Mucosa of descending colon (tissue), 3 donors: Measurements from ENCODE around the gene FARP2. TPM values are rescaled to one million over a fixed set of nuclear protein-coding genes. Genes with fewer than 3 reads are reported as not detected.

Experiments
- ATAC-seq: fragments of 200-7000 bp; cut with Tn5 transposase; one replicate; pipeline ENCODE4 v1.9.1; 2020; ENCODE audit warnings: mild to moderate bottlenecking, moderate library complexity
- DNase-seq, 3 donors: peaks; one replicate each; pipeline ENCODE4 v3.0.0-alpha.2; 2020
- H3K36me3 ChIP-seq: fragments of 200-600 bp; one replicate; pipeline ENCODE4 v1.8.0; 2021; ENCODE audit warnings: low read depth, mild to moderate bottlenecking
- H3K4me1 ChIP-seq: fragments of 200-600 bp; one replicate; pipeline ENCODE4 v1.8.0; 2021; ENCODE audit warnings: low read depth, mild to moderate bottlenecking
- H3K4me3 ChIP-seq: fragments of 200-600 bp; one replicate; pipeline ENCODE4 v1.8.0; 2021; ENCODE audit warnings: mild to moderate bottlenecking
- H3K9me3 ChIP-seq: fragments of 200-600 bp; one replicate; pipeline ENCODE4 v1.8.0; 2021; ENCODE audit warnings: mild to moderate bottlenecking
- CTCF ChIP-seq: fragments of 200-600 bp; IDR thresholded peaks from one replicate; pipeline ENCODE4 v1.8.0; 2022; ENCODE audit warnings: antibody characterized with exemption, mild to moderate bottlenecking
- intact Hi-C, 2 donors: fragments of 100-400 bp; cut with DNase I in 1 of 2; cut with micrococcal nuclease in 1 of 2; formaldehyde crosslinking; loops; one replicate each; pipeline versions ENCODE4 v1.11.0 to v1.11.1; 2022; cut with DNase I, micrococcal nuclease
- total RNA-seq, 3 donors: library from RNA; stranded (reverse); fragmentation: NEBNext Ultra II Directional in 2 of 3; extraction: Animal tissue kit (Norgen Biotek cat#: 25700) in 2 of 3; gene quantifications; one replicate each; pipeline versions ENCODE4 v1.2.1 to v1.2.4, GENCODE V29; 2021 to 2023
- donor health status: DM: no; HTN: no; CAD: no; lungs with moderate emphysema.
- donor health status: DM: no; HTN: no; CAD: no.
- donor health status: DM: no; HTN: yes; CAD: no.

FARP2 gene
- total RNA-seq, 3 donors from 2014 or later = 98.1 to 163 (median 109) TPM

- Histone ChIP-seq H3K4me1 (peaks cover 7% of the 10 kb centered on the region), H3K9me3 (no peaks in the 10 kb centered on the region), H3K4me3 (no peak overlapping the region), H3K36me3 (no peaks in the 10 kb centered on the region)
- no peak for TF ChIP-seq CTCF
- ATAC-seq (no peak), DNase-seq (no peak)
- intact Hi-C loops = no loop called here
Measured at GRCh38 chr2:241463276-241464135, 107.4 kb downstream of the FARP2 start.

GRCh38 chr2:241465543-241465942, 109.5 kb downstream of the FARP2 start:
- H3K36me3 ChIP-seq = no peaks in the 10 kb centered on the region
- ATAC-seq = no peak
- H3K9me3 ChIP-seq = no peaks in the 10 kb centered on the region
- TF ChIP-seq CTCF = no peak
- H3K4me3 ChIP-seq = no peak overlapping the region
- DNase-seq = no peak
- intact Hi-C loops = no loop called here
- H3K4me1 ChIP-seq = peaks cover 7% of the 10 kb centered on the region

GRCh38 chr2:241466230-241466629, 110.1 kb downstream of the FARP2 start:
- no peaks in the 10 kb centered on the region for H3K36me3 ChIP-seq
- peaks cover 6% of the 10 kb centered on the region for H3K4me1 ChIP-seq
- H3K9me3 ChIP-seq = no peaks in the 10 kb centered on the region
- DNase-seq (no peak), ATAC-seq (no peak)
- TF ChIP-seq CTCF = no peak
- no peak overlapping the region for H3K4me3 ChIP-seq
- intact Hi-C loops = no loop called here

GRCh38 chr2:241467777-241468475, 111.8 kb downstream of the FARP2 start:
- intact Hi-C loops = no loop called here
- ATAC-seq (no peak), DNase-seq (no peak)
- H3K9me3 ChIP-seq = no peaks in the 10 kb centered on the region
- no peak overlapping the region for H3K4me3 ChIP-seq
- no peaks in the 10 kb centered on the region for H3K4me1 ChIP-seq
- no peak for TF ChIP-seq CTCF
- H3K36me3 ChIP-seq = no peaks in the 10 kb centered on the region

- H3K9me3 ChIP-seq = no peaks in the 10 kb centered on the region
- H3K4me3 ChIP-seq = no peak overlapping the region
- H3K36me3 ChIP-seq = no peaks in the 10 kb centered on the region
- DNase-seq (no peak), ATAC-seq (no peak)
- TF ChIP-seq CTCF = no peak
- intact Hi-C loops = no loop called here
- no peaks in the 10 kb centered on the region for H3K4me1 ChIP-seq
Measured at GRCh38 chr2:241468476-241468781, 112.3 kb downstream of the FARP2 start.
